HTR-8/SVneo (cell line): ENCODE data around the gene KRTCAP3.

Experiments used
- DNase-seq: peaks from one replicate; pipeline ENCODE4 v3.0.0; 2011; ENCODE audit warnings: low spot score, mixed read lengths; ENCODE audit not compliant: insufficient read length
- FAIRE-seq: peaks from 2 replicates; lab custom pipeline; 2011; peaks lifted over from hg19 to GRCh38; lab: Jason Lieb, UNC

The KRTCAP3 gene

GRCh38 chr2:27435628-27436027 lies 6.6 kb upstream of the KRTCAP3 start:
- no peak for DNase-seq
- FAIRE-seq: no peak

DNA sequence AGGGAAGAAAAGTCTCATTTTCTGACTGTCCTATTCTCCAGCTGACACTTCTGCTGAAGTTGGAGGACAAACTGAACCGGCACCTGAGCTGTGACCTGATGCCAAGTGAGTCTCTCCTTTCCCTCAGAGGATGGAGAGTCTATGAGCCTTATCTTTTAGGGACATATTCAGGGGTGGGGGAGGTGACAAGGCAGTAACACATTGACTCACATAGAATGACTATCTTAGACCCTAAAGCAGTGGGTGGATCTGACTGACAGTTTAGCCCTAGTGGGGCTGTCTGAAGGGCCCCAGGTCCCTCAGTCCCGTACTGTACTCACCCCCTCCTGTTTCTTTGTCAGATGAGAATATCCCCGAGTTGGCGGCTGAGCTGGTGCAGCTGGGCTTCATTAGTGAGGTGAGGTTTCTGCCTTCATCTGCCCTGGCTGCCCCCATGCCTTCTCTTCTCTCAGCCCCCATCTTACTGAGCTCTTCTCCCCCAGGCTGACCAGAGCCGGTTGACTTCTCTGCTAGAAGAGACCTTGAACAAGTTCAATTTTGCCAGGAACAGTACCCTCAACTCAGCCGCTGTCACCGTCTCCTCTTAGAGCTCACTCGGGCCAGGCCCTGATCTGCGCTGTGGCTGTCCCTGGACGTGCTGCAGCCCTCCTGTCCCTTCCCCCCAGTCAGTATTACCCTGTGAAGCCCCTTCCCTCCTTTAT lies 805 bp upstream of the KRTCAP3 start:
- FAIRE-seq: no peak
- DNase-seq: no peak

DNA sequence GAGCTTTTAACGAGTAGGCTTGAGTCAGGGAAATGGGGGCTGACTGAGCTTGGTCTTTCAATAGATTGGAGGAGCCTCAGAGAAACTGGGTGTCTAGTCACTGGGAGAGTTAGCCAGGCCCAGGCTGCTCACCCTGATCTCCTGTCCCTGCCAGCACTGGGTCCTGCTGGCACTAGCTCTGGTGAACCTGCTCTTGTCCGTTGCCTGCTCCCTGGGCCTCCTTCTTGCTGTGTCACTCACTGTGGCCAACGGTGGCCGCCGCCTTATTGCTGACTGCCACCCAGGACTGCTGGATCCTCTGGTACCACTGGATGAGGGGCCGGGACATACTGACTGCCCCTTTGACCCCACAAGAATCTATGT lies 720 bp downstream of the KRTCAP3 start:
- no peak for FAIRE-seq
- no peak for DNase-seq

GRCh38 chr2:27445155-27445554 lies 3.0 kb downstream of the KRTCAP3 start:
- FAIRE-seq (no peak), DNase-seq (no peak)

GRCh38 chr2:27445615-27446014 lies 3.4 kb downstream of the KRTCAP3 start:
- DNase-seq (no peak), FAIRE-seq (no peak)

DNA sequence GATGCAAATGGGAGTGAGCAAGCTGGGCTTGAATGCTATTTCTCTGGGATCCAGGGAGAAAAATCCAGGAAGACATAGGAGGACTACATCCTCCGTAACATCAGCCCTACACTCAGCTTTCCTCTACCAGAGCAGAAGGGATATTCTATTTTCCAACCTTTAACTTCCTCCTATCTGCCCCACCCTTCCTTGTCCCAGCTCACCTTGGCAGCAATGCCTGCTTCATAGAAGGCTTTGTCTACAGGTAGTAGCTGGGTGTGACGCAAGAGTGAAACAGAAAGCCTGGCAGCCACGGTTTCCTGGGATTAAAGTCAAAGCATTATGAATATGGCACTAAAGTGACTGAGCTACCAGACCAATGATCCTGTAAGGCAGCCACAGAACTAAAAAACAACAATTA lies 3.9 kb downstream of the KRTCAP3 start:
- no peak for FAIRE-seq
- DNase-seq: no peak

GRCh38 chr2:27448381-27448780 lies 6.2 kb downstream of the KRTCAP3 start:
- DNase-seq (no peak), FAIRE-seq (no peak)

- DNase-seq: no peak
- no peak for FAIRE-seq
Measured at GRCh38 chr2:27451095-27451494, 8.9 kb downstream of the KRTCAP3 start.

DNA sequence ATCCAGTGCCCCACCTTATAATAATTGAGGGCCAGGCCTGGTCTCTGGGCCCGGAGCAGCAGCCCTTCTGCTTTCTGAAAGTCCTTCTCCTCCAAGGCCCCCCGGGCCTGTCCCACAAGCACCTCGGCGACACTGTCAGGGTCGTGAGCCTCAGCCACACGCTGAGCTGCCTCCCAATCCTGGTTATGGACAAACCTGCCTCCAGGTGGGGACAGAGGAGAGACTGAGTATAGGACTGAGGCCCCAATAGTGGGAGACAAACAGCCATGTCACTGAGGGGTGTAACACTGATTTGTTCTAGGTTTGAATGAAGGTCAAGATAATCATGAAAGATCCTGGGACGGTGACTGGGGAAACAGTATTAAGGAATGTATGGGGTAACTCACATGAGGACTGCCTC lies 11.8 kb downstream of the KRTCAP3 start:
- no peak for FAIRE-seq
- no peak for DNase-seq

- FAIRE-seq (no peak), DNase-seq (no peak)
Measured at GRCh38 chr2:27461118-27461517, 18.9 kb downstream of the KRTCAP3 start.

DNA sequence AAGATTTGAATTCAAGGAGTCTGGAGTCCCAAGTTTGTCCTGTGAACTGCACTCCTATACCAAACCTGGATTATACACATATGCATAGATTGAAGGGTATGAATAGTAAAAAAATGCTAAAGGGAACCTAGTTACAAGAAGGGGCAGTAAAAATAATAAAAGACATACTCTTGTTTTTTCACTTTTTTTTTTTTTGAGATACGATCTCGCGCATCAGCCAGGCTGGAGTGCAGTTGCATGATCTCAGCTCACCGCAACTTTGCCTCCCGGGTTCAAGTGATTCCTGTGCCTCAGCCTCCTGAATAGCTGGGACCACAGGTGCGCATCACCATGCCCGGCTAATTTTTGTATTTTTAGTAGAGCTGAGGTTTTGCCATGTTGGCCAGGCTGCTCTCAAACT lies 22.3 kb downstream of the KRTCAP3 start:
- DNase-seq (no peak), FAIRE-seq (no peak)

GRCh38 chr2:27471961-27472360 lies 29.8 kb downstream of the KRTCAP3 start:
- FAIRE-seq: no peak
- DNase-seq: no peak

- DNase-seq: no peak
- FAIRE-seq: no peak
Measured at GRCh38 chr2:27485496-27485895, 43.3 kb downstream of the KRTCAP3 start.

- DNase-seq (no peak), FAIRE-seq (no peak)
Measured at GRCh38 chr2:27489118-27489497, 46.9 kb downstream of the KRTCAP3 start.

- peak; percentile 99 for FAIRE-seq
Measured at GRCh38 chr2:27489498-27490397, 47.6 kb downstream of the KRTCAP3 start, which contains the start of gene IFT172. TSS of gene IFT172 (minus strand) at chr2:27489743. CDS start at chr2:27489653, 90 bp downstream.

DNA sequence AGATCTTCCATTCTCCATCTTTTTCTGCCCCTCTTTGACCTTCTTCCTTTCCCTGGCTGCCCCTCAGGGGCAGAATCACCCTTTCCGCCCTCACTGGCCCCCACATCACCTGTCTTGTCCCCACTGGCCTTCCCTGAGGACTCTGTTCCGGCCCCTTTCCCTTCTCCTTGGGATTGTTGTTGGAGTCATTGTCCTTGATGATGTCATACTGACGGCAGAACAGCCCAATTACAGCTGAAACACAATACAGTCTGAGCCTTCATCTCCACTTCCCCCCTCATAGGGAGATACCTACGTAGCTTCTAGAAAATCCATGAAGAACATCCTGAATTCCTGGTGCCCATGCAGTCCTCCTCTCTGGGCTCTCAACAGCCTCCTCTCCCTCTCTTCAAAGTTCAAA lies 50.4 kb downstream of the KRTCAP3 start:
- DNase-seq (no peak), FAIRE-seq (no peak)

More at GRCh38 chr2:27489498-27490397, 47.6 kb downstream of the KRTCAP3 start, which contains the start of gene IFT172:
- peak; percentile 99 for DNase-seq

DNA sequence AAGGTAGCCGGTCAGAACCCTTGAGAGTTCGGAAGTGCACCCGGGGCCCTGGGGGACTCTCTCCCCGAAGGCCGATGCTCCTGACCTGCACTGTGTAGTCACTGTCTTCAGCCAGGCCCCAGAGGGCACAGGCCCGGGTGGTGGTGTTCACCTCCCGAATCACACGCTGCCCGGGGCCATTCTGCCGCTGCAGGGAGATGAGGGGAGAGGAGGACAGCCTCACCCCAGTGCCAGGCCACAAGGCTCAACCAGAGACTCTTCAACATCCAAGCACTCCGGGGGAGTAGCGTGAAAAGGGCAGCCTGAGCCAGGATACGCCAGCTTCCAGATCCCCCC lies 51.7 kb downstream of the KRTCAP3 start:
- FAIRE-seq (no peak), DNase-seq (no peak)
